Keratinocyte (primary cell): ENCODE results near the gene TBCE. TPM values are rescaled to one million over a fixed set of nuclear protein-coding genes. Genes with fewer than 3 reads are reported as not detected.

Experiments
- DNase-seq: peaks from one replicate; pipeline ENCODE4 v3.0.0-alpha.2; 2011; ENCODE audit warnings: low read depth, missing footprints, low spot score
- FAIRE-seq: peaks from 2 replicates; lab custom pipeline; 2011; peaks lifted over from hg19 to GRCh38; lab: Jason Lieb, UNC
- H2AFZ ChIP-seq: 2 replicates; pipeline ENCODE4 v1.6.0; 2012; ENCODE audit warnings: low read length, control low read depth, inconsistent platforms; ENCODE audit not compliant: control insufficient read depth
- H3K27ac ChIP-seq: 2 replicates; pipeline ENCODE4 v1.5.1; 2011; ENCODE audit warnings: low read length; ENCODE audit not compliant: control insufficient read depth, insufficient read depth
- H3K27me3 ChIP-seq: 3 replicates; pipeline ENCODE4 v1.6.0; 2011; ENCODE audit warnings: low read length; ENCODE audit not compliant: control insufficient read depth, insufficient read depth; ENCODE audit errors: extremely low read depth
- H3K36me3 ChIP-seq, 2 experiments: 2 replicates in 1 of 2; 3 replicates in 1 of 2; pipeline ENCODE4 v1.5.1; 2011; ENCODE audit warnings: low read length in 2 of 2, mild to moderate bottlenecking in 1 of 2; ENCODE audit not compliant: control insufficient read depth in 2 of 2, insufficient read depth in 2 of 2; ENCODE audit errors: extremely low read depth in 1 of 2
- H3K4me1 ChIP-seq: 3 replicates; pipeline ENCODE4 v1.5.1; 2011; ENCODE audit warnings: low read length; ENCODE audit not compliant: control insufficient read depth, insufficient read depth; ENCODE audit errors: extremely low read depth
- H3K4me2 ChIP-seq: 3 replicates; pipeline ENCODE4 v1.6.0; 2011; ENCODE audit warnings: low read depth, low read length; ENCODE audit not compliant: control insufficient read depth, insufficient read depth; ENCODE audit errors: extremely low read depth
- H3K4me3 ChIP-seq, 3 experiments: fragments of 200-600 bp in 1 of 3; sonication (generic) in 1 of 3; 2 replicates in 2 of 3; 3 replicates in 1 of 3; pipeline ENCODE4 v1.5.1; 2011 to 2016; ENCODE audit warnings: low read length in 3 of 3, mild to moderate bottlenecking in 3 of 3, control low read depth in 2 of 3, inconsistent platforms in 1 of 3, low read depth in 1 of 3, mixed read lengths in 1 of 3, mixed run types in 1 of 3, moderate library complexity in 1 of 3; ENCODE audit not compliant: control insufficient read depth in 2 of 3, insufficient read depth in 2 of 3; ENCODE audit errors: extremely low read depth in 1 of 3
- H3K79me2 ChIP-seq: 2 replicates; pipeline ENCODE4 v1.6.0; 2012; ENCODE audit warnings: low read length; ENCODE audit not compliant: control insufficient read depth, insufficient read depth
- H3K9ac ChIP-seq: 3 replicates; pipeline ENCODE4 v1.6.0; 2011; ENCODE audit warnings: low read length; ENCODE audit not compliant: control insufficient read depth, insufficient read depth; ENCODE audit errors: extremely low read depth
- H3K9me1 ChIP-seq: 3 replicates; pipeline ENCODE4 v1.6.0; 2011; ENCODE audit warnings: low read length; ENCODE audit not compliant: control insufficient read depth, insufficient read depth; ENCODE audit errors: extremely low read depth
- H3K9me3 ChIP-seq: 2 replicates; pipeline ENCODE4 v1.5.1; 2012; ENCODE audit warnings: low read depth, low read length; ENCODE audit not compliant: control insufficient read depth
- H4K20me1 ChIP-seq: 3 replicates; pipeline ENCODE4 v1.6.0; 2011; ENCODE audit warnings: low read length; ENCODE audit not compliant: control insufficient read depth, insufficient read depth; ENCODE audit errors: extremely low read depth
- EZH2 ChIP-seq: IDR thresholded peaks from one replicate; pipeline ENCODE4 v1.6.1; 2012; ENCODE audit warnings: inconsistent platforms, mild to moderate bottlenecking, low read length, moderate library complexity
- dilution Hi-C: fragments of 300-500 bp; cut with MboI; formaldehyde crosslinking; loops from one replicate; pipeline ENCODE4 v1.7.0; 2020; ENCODE audit warnings: low sequenced_read_pairs; ENCODE audit not compliant: extremely low pct_ligation_motif_present
- polyA plus RNA-seq, 5 experiments: library from polyadenylated mRNA; depleted of rRNA in 3 of 5; stranded (reverse) in 3 of 5; stranded (forward) in 1 of 5; unstranded in 1 of 5; fragments of >200 nt; gene quantifications; 1 replicate in 1 of 5; 2 replicates in 3 of 5; 3 replicates in 1 of 5; pipeline versions ENCODE4 v1.2.1 to v1.2.3, GENCODE V29; 2011 to 2012; ENCODE audit warnings: missing spikeins in 2 of 5, low read depth in 1 of 5, low replicate concordance in 1 of 5
- TF ChIP-seq, protein P1 (sequence below), 3 experiments: IDR thresholded peaks in 1 of 3; conservative IDR thresholded peaks in 1 of 3; optimal IDR thresholded peaks in 1 of 3; 2 replicates in 2 of 3; 3 replicates in 1 of 3; pipeline versions ENCODE3 to v1.5.1; 2011; ENCODE audit warnings: low read length in 3 of 3, mild to moderate bottlenecking in 3 of 3, moderate library complexity in 2 of 3, control low read depth in 1 of 3, inconsistent platforms in 1 of 3; ENCODE audit not compliant: insufficient read depth in 2 of 3; ENCODE audit errors: extremely low read depth in 1 of 3

TBCE gene
- polyA plus RNA-seq, 1 donor (not counting 4 experiments of a cell fraction or from before 2014, with no cell fraction given): 27.5 TPM

DNA sequence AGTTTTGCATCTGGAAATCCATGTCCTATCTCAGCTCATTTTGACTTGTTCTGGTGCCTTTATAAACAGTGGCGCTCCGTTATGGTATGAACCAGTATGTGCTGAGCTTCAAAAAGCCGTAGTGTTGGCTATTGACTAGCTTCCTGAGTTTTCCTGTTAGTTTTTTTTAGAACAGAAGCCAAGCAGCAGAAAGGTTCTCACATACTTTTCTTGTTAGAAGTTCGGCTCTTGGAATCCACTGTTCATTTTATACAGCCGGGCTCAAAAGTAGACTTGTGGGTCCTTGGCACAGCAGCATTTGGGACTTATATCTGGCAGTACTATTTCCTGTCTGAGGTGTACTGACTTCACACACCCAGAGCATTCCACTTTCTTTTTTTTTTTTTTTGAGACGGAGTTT is 63.8 kb downstream of the TBCE start:
- dilution Hi-C loops: no loop called here
- Histone ChIP-seq H3K27ac (no peak overlapping the region), H3K36me3 (peaks cover 4 to 9% of the 10 kb centered on the region in 2 experiments), H3K9ac (no peak overlapping the region), H3K4me2 (no peak overlapping the region), H3K9me3 (no peaks in the 10 kb centered on the region), H3K4me3 (no peak overlapping the region), H3K27me3 (no peaks in the 10 kb centered on the region), H3K9me1 (no peaks in the 10 kb centered on the region), H3K4me1 (no peaks in the 10 kb centered on the region), H3K79me2 (no peaks in the 10 kb centered on the region), H4K20me1 (no peaks in the 10 kb centered on the region), H2AFZ (no peak overlapping the region)
- DNase-seq (no peak), FAIRE-seq (no peak)
- TF ChIP-seq, protein P1, sequence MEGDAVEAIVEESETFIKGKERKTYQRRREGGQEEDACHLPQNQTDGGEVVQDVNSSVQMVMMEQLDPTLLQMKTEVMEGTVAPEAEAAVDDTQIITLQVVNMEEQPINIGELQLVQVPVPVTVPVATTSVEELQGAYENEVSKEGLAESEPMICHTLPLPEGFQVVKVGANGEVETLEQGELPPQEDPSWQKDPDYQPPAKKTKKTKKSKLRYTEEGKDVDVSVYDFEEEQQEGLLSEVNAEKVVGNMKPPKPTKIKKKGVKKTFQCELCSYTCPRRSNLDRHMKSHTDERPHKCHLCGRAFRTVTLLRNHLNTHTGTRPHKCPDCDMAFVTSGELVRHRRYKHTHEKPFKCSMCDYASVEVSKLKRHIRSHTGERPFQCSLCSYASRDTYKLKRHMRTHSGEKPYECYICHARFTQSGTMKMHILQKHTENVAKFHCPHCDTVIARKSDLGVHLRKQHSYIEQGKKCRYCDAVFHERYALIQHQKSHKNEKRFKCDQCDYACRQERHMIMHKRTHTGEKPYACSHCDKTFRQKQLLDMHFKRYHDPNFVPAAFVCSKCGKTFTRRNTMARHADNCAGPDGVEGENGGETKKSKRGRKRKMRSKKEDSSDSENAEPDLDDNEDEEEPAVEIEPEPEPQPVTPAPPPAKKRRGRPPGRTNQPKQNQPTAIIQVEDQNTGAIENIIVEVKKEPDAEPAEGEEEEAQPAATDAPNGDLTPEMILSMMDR (optimal IDR thresholded peaks at IDR 0.05 in 1 of 3, IDR thresholded peaks at IDR 0.05 in 1 of 3, conservative IDR thresholded peaks at IDR 0.05 in 1 of 3; ENCODE audit: extremely low read depth in 1 of 3, insufficient read depth in 2 of 3, low read length in 3 of 3): no peak
- TF ChIP-seq EZH2: no peak

DNA sequence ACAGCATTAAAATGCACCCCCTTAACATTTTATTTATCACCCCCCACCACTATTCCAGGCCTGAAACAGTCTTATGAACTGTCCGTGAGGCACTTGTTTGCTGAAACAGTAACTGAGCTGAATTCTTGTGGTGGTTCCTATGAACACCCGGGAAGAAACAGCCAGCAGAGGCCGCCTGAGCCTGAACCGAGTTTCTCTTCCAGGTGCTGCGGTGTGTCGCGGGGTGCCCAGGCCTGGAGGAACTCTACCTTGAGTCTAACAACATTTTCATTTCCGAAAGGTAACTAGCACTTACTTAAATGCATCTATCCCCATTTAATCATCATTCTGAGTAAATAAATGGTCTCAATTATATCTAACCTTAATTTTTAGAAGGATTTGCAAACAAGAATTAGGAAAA is 66.8 kb downstream of the TBCE start:
- Histone ChIP-seq H3K9ac (no peak overlapping the region), H3K27ac (no peak overlapping the region), H3K9me3 (no peaks in the 10 kb centered on the region), H3K4me2 (no peak overlapping the region), H3K27me3 (no peaks in the 10 kb centered on the region), H4K20me1 (no peaks in the 10 kb centered on the region), H3K4me3 (no peak overlapping the region), H3K9me1 (no peaks in the 10 kb centered on the region), H3K4me1 (no peaks in the 10 kb centered on the region), H3K79me2 (no peaks in the 10 kb centered on the region), H3K36me3 (peaks cover 9 to 13% of the 10 kb centered on the region in 2 experiments), H2AFZ (no peak overlapping the region)
- FAIRE-seq (no peak), DNase-seq (no peak)
- no peak for TF ChIP-seq EZH2
- TF ChIP-seq, protein P1 (optimal IDR thresholded peaks at IDR 0.05 in 1 of 3, IDR thresholded peaks at IDR 0.05 in 1 of 3, conservative IDR thresholded peaks at IDR 0.05 in 1 of 3; ENCODE audit: extremely low read depth in 1 of 3, insufficient read depth in 2 of 3, low read length in 3 of 3): no peak
- dilution Hi-C loops: no loop called here
